ENCODE measurements around the gene REEP6.

The REEP6 gene

DNA sequence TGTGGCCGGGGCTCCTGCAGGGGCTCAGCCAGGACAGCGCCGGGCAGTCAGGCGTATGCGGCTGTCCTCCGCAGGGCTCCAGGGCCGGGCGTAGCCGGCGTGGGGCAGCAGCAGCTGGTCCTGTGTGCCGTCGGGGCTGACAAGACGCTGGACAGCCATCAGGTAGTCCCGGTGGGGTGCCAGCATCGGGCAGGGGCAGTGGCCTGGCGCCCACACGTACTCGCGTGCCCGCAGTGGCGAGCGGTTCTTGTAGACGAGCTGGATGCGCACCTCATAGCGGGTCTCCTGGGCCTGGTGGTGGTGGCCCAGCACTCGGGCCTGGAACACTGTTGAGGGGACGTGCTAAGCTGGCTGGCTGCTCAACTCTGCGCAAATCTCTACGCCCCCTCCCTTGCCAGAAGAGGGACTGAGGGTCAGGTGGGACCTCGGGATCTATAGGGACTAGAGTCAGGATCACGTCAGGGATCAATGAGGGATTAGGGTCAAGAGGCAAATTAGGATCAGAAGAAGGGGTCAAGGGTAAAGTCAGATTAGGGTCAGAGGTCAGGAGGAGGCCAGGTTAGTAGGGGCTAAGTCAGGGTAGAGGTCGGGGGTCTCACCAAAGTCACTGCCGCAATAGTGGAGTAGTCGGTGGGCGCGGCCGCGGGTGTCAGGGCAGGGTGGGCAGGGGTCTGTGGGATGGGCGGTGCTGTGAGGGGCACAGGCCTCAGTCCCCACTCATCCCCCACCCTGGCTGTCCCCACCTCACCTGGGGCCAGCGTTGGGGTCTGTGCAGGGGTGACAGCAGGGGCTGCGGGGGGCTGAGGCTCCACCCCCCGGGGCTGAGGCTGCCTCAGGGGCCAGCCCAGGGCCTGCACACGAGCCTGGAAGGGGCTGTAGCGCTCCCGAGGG is 15.3 kb downstream of the REEP6 start:
- DNase-seq, result no peak
- Mint-ChIP-seq H3K27ac (no peak overlapping the region), H3K4me1 (peaks cover 23% of the 10 kb centered on the region), H3K27me3 (ENCODE audit: low read depth, poor library complexity) (peaks cover 72% of the 10 kb centered on the region), H3K9me3 (peaks cover 4% of the 10 kb centered on the region), H3K4me3 (peak overlapping the region; percentile 19), H3K36me3 (ENCODE audit: low read depth) (no peaks in the 10 kb centered on the region)
- TF ChIP-seq, protein P1, sequence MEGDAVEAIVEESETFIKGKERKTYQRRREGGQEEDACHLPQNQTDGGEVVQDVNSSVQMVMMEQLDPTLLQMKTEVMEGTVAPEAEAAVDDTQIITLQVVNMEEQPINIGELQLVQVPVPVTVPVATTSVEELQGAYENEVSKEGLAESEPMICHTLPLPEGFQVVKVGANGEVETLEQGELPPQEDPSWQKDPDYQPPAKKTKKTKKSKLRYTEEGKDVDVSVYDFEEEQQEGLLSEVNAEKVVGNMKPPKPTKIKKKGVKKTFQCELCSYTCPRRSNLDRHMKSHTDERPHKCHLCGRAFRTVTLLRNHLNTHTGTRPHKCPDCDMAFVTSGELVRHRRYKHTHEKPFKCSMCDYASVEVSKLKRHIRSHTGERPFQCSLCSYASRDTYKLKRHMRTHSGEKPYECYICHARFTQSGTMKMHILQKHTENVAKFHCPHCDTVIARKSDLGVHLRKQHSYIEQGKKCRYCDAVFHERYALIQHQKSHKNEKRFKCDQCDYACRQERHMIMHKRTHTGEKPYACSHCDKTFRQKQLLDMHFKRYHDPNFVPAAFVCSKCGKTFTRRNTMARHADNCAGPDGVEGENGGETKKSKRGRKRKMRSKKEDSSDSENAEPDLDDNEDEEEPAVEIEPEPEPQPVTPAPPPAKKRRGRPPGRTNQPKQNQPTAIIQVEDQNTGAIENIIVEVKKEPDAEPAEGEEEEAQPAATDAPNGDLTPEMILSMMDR (IDR thresholded peaks at IDR 0.05), result no peak

DNA sequence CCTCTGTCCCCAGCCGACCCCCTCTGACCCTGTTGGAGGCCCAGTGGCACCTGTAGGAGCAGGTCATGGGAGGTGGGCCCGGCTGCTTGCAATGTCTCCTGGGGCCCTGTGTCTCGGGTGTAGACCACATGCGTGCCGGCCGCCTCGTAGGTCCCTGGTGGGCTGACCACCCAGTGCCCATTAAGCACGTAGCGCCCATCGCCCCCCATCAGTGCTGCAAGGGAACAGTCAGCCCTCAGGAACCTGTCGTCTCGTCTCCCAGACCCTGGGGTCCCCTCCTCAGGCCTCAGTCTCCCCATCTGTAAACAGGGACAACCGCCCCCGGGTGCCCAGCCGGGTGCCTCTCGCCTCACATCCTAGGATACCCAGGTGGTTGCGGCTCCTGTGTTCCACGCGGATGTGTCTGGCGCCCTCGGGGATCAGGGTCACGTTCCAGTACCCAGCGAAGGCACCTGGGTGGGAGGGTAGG is 16.2 kb downstream of the REEP6 start:
- H3K27ac Mint-ChIP-seq, result no peak overlapping the region
- no peaks in the 10 kb centered on the region for H3K36me3 Mint-ChIP-seq (ENCODE audit: low read depth)
- no peak overlapping the region for H3K4me3 Mint-ChIP-seq
- peaks cover 23% of the 10 kb centered on the region for H3K4me1 Mint-ChIP-seq
- H3K27me3 Mint-ChIP-seq (ENCODE audit: low read depth, poor library complexity), result peaks cover 72% of the 10 kb centered on the region
- DNase-seq, result no peak
- TF ChIP-seq, protein P1 (IDR thresholded peaks at IDR 0.05), result no peak
- H3K9me3 Mint-ChIP-seq, result peaks cover 4% of the 10 kb centered on the region

DNA sequence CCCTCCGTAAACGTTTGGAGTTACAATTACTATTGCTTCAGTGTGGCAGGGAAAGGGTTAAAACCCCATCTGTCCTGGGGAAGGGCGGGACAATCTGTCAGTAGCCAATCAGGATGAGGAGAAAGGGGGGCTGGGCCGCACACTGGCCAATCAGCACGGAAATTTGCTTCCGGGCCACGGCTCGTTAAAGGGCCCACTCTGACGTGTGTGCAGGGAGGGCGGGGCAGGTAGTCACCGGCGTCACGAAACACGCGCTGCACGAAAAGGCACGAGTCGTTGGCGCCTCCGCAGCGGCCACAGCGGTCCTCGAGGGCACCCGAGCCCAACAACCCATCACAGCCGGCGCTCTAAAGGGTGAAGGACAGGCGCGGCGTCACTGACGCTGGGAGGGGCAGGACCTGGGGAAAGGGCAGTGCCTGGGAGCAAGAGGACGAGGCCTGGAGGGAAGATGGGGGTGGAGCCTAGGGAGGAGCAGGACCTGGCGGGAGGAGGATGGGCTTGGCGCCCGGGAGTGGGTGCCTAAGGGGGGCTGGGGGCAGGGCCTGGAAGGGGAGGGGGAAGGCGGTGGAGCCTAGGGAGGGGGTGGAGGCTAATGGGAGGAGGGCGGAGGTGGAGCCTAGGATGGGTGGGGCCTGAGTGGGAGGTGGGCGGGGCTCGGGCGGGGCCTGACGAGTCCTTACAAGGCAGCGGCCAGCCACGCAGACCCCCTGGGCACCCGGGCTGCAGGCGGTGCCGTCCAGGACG is 17.0 kb downstream of the REEP6 start:
- TF ChIP-seq, protein P1 (IDR thresholded peaks at IDR 0.05), result no peak
- H3K27ac Mint-ChIP-seq, result peak overlapping the region; percentile 99
- no peaks in the 10 kb centered on the region for H3K36me3 Mint-ChIP-seq (ENCODE audit: low read depth)
- DNase-seq, result peak; percentile 92
- peaks cover 71% of the 10 kb centered on the region for H3K27me3 Mint-ChIP-seq (ENCODE audit: low read depth, poor library complexity)
- peaks cover 4% of the 10 kb centered on the region for H3K9me3 Mint-ChIP-seq
- H3K4me3 Mint-ChIP-seq, result peak overlapping the region; percentile 86
- H3K4me1 Mint-ChIP-seq, result peaks cover 23% of the 10 kb centered on the region

DNA sequence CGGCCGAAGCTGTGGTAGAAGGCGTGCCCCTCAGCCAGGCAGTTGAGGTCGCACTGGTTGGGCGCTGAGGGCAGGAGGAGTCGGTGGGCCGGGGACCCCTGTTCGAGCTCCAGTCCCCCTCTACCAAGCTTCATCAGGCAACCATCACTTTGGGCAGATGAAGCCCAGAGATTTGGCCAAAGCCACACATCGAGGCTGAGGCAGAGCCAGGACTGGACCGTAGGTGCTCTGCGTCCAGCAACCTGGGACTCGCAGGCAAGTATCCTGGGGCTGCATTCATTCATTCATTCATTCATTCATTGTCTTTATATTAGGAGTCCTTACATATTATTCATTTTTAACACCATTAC is 17.5 kb downstream of the REEP6 start:
- Mint-ChIP-seq H3K4me3 (peak overlapping the region; percentile 55), H3K27me3 (ENCODE audit: low read depth, poor library complexity) (peaks cover 65% of the 10 kb centered on the region), H3K4me1 (peaks cover 22% of the 10 kb centered on the region), H3K9me3 (peaks cover 4% of the 10 kb centered on the region), H3K36me3 (ENCODE audit: low read depth) (no peaks in the 10 kb centered on the region), H3K27ac (no peak overlapping the region)
- TF ChIP-seq, protein P1 (IDR thresholded peaks at IDR 0.05), result no peak
- DNase-seq, result no peak

DNA sequence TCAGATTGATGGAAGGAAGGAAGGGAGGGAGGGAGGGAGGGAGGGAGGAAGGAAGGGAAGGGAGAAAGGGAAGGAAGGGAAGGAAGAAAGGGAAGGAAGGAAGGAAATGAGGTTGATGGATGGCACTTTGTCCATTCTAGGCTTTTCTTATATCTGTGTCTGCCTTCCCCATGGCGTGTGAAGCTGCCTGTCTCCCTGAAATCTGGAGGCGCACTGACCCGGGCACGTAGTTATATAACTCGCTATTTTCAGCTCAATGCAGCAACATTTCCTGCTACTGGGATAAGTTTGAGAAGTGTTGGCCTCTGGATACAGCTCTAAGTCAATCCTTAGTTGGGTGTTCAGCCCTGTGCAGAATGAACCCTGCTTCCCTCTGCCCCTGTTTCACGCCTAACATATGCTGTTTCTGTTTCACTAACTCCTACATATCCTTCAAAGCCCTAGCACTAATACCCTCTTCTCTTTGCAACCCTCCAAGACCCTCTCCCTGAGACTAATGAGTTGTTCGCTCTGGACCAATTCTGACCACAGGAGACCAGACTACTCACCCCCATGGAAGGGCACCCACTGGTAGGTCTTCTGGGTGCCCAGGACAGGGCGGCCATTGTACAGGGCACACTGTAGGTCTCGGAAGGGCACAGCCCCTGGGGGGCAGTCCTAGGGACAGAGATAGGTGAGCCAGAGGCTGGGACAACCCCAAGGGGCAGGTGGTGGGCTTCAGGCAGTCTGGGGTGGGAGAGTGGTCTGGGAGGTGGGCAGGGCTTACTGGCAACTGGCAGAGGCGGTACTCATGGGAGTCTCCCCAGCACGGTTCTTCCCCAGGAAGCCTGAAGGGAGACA is 18.8 kb downstream of the REEP6 start:
- TF ChIP-seq, protein P1 (IDR thresholded peaks at IDR 0.05), result no peak
- Mint-ChIP-seq H3K27me3 (ENCODE audit: low read depth, poor library complexity) (peaks cover 63% of the 10 kb centered on the region), H3K4me1 (peaks cover 13% of the 10 kb centered on the region), H3K4me3 (no peak overlapping the region), H3K27ac (no peak overlapping the region), H3K36me3 (ENCODE audit: low read depth) (no peaks in the 10 kb centered on the region), H3K9me3 (peaks cover 4% of the 10 kb centered on the region)
- DNase-seq, result no peak
